ENCODE results near the gene AOC3.
A peak's percentile ranks its signal among the peaks of the same experiment; 100 is the strongest.
"Not testable (repeated sequence)": the region's sequence is repeated elsewhere in the genome, so short reads cannot be mapped to it uniquely, and the experiment has no call there.

Gene AOC3

DNA sequence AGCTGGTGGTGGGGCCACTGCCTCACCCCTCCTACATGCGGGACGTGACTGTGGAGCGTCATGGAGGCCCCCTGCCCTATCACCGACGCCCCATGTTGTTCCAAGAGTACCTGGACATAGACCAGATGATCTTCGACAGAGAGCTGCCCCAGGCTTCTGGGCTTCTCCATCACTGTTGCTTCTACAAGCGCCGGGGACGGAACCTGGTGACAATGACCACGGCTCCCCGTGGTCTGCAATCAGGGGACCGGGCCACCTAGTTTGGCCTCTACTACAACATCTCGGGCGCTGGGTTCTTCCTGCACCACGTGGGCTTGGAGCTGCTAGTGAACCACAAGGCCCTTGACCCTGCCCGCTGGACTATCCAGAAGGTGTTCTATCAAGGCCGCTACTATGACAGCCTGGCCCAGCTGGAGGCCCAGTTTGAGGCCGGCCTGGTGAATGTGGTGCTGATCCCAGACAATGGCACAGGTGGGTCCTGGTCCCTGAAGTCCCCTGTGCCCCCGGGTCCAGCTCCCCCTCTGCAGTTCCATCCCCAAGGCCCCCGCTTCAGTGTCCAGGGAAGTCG, 16.8 kb downstream of the AOC3 start:
- DNase-seq: not testable (repeated sequence)

DNA sequence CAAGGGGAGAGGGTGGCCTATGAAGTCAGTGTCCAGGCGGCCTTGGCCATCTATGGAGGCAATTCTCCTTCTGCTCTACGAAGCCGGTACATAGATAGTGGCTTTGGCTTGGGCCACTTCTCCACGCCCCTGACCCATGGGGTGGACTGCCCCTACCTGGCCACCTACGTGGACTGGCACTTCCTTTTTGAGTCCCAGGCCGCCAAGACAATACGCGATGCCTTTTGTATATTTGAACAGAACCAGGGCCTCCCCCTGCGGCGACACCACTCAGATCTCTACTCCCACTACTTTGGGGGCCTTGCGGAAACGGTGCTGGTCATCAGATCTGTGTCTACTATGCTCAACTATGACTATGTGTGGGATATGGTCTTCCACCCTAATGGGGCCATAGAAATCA, 17.3 kb downstream of the AOC3 start:
- no peak for DNase-seq

DNA sequence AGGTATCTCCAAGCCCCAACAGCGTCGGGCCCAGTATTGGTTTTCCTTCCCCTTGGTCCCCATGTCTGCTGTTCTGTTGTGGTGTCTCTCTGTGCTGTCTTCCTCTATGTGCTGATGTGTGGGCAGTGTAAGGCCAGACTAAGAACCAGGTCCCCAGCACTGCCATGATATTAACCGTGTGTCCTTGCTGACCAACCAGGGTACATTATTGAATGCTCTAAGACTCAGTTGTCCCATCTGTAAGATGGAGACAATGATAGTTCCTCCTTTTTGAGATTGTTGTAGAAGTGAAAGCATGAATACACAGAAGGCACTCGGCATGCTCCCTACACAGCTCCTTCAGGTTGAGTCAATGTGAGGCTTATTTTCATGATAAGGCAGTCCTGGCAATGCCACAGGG, 20.6 kb downstream of the AOC3 start:
- DNase-seq: no peak

DNA sequence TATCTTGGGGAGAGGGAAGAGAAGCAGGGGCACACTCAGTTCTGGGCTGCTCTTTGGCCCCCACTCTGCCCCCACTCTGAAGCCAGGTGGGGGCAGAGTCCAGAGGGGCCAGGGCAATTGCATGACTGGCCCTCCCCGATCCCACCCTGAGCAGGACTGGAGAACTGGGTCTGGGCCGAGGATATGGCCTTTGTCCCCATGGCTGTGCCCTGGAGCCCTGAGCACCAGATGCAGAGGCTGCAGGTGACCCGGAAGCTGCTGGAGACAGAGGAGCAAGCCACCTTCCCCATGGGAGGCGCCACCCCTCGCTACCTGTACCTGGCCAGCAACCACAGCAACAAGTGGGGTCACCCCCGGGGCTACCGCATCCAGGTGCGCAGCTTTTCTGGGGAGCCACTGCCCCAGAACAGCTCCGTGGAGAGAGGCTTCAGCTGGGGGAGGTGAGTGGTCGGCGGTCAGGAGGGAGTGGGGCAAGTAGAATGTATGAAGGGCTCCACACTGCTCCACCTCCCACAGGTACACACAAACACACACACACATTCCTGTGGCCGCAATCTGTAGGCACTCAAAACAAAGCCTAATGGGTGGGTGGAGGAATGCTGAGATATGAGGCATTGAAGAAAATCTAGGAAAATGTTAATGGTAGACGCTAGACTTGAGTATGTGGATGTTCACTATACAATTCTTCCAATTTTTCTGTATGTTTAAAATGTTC, 21.4 kb downstream of the AOC3 start:
- DNase-seq: no peak

DNA sequence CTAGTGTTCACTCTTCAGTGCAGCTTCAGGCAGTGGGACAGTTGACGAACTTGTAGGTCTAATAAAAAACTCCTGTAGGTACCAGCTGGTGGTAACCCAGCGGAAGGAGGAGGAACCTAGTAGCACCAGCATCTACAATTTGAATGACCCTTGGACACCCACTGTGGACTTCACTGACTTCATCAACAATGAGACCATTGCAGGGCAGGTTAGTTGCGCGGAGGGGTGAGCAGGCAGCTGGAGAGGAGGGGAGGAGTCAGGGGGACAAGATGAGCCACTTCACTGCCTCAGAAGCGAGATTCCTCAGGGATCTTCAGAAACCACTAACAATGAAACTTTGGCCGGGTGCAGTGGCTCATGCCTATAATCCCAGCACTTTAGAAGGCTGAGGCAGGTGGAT, 22.3 kb downstream of the AOC3 start:
- DNase-seq: no peak

GRCh38 chr17:42873932-42874695, 23.1 kb downstream of the AOC3 start:
- DNase-seq: not testable (repeated sequence)

DNA sequence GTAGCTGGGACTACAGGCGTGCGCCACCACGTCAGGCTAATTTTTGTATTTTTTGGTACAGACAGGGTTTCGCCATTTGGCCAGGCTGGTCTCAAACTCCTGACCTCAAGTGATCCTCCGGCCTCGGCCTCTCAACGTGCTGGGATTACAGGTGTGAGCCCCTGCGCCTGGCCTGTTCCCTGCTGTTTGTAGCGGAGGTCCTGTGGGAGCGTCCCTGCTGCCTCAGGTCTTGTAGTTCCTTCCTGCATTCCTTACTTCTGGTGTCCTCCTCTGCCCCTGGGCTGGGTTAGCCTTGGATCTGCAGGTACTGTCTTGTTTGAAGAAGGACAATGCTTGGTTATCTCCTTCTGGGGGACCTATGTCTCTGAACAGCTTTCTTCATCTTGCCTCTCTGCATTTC, 26.0 kb downstream of the AOC3 start:
- DNase-seq: no peak

DNA sequence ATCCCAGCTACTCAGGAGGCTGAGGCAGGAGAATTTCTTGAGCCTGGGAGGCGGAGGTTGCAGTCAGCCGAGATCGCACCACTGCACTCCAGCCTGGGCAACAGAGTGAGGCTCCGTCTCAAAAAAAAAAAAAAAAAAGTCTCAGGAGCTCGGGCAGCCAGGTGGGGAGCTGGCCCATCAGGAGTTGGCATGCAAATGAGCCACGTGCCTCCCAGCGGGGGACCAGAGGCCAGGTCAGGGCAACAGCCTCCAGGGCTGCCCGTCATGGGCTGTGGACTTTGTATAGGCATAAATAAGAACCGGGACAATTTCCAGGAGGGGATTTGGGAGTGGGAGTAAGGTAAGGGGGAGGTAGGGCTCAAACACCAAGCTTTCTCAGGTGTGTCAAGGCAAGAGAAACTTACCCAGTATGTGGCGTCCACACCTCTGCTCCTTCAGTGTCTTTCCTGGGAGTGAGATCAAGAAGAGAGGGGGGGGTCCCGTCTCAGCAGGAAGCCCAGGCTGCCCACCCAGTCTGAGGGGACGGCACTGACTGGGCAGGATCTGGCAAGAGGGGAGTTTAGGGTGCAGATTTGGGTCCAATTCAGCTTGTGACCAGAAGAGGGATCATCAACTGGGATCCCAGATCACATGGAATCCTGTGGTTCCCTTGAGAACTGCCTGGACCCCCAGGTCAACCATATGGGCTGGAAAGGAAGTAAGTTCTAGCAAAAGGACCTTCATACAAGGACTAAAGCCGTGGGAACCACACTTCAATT, 27.3 kb downstream of the AOC3 start:
- no peak for DNase-seq

DNA sequence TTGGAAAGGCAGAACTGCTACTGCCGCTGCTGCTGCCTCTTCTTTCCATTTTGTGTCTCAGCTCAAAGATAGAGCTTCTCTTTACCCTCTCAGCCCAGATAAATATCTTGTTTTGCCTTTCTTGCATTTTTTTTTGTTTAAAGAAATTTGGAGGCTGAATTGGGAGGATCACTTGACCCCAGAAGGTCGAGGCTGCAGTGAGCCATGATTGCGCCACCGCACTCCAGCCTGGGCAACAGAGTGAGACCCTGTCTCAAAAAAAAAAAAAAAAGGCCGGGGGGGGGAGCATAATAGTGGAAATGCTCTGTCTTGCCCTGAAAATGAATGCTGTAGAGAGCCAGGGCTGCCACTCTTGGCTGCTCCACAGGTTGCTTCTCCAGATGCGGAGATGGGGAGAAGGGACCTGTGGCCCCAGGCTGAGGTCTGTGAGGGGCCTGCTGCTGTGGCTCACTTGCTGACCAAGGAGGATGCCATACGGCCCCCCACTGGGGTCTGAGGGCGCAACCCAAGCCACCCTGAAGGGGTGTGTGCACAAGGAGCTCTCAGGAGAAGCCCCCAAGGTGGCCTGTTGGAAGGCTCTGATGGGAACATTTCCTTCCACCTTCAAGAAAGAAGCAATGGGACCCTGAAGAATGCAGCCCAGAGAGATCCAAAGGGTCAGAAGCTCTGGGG, 28.1 kb downstream of the AOC3 start:
- no peak for DNase-seq

DNA sequence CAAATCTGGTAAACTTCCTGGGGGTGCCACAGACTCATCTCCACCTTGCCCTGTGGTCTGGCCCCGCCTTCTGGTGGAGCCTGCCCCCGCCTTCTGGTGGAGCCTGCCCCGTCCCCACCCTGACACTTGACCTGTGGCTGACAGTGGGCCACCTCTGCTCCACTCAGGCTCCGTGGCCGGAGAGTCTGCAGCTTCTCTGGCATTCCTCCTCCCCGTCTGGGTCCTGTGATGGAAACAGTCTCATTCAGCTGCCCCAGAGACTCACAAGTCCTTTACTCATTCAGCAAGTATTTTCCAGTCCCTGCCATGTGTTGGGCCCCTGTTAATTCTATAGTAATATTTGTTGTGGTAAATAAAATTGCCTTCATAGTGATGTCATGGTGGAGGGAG, 28.6 kb downstream of the AOC3 start:
- no peak for DNase-seq

- DNase-seq: no peak
Measured at GRCh38 chr17:42880776-42881310, 29.8 kb downstream of the AOC3 start.

DNA sequence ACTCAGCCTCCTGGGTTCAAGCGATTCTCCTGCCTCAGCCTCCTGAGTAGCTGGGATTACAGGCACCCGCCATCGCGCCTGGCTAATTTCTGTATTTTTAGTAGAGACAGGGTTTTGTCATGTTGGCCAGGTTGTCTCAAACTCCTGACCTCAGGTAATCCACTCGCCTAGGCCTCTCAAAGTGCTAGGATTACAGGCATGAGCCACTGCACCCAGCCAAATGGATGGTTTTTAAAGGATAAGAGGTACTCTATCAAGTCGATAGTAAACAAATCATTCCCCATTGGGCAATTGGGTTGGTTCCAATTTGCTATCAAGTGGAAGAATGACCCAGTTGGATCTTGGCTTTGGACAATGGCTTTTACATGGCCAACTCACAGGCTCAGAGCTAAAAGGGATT, 30.7 kb downstream of the AOC3 start:
- DNase-seq: not testable (repeated sequence)

GRCh38 chr17:42882166-42882565, 31.2 kb downstream of the AOC3 start:
- DNase-seq: no peak

DNA sequence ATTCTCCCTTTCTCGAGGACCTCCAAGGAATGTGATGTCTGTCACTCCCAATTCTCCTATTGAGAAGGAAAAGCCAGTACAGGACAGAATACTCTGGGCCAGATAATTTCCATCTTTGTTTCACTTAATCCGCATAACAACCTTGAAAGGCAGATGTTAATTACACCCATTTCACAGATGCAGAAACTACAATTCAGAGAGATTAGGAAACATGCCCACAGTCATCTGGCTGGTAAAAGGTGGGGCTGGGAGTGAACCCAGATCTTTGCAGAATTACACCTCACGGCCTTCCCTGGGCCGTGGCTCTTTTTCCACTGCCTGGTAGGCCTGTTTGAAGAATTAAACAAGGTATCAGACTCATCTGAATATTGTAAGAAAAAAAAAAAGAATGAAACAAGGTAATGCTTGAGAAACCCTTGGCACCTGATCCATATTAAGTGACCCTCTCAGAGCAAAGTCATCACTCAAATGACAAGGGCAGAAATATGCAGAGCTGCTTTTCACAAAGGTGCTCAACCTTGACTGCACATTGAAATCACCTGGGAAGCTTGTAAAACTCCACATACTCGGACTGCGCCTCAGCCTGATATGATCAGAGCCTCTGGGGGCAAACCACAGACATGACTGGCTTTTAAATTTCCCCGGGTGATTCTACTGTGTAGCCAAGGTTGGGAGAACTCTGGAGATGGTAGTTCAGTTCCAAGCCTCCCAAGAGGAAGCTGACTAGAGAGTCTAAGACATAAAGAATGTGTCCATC, 33.0 kb downstream of the AOC3 start:
- no peak for DNase-seq

GRCh38 chr17:42885806-42886205, 34.8 kb downstream of the AOC3 start:
- not testable (repeated sequence) for DNase-seq

DNA sequence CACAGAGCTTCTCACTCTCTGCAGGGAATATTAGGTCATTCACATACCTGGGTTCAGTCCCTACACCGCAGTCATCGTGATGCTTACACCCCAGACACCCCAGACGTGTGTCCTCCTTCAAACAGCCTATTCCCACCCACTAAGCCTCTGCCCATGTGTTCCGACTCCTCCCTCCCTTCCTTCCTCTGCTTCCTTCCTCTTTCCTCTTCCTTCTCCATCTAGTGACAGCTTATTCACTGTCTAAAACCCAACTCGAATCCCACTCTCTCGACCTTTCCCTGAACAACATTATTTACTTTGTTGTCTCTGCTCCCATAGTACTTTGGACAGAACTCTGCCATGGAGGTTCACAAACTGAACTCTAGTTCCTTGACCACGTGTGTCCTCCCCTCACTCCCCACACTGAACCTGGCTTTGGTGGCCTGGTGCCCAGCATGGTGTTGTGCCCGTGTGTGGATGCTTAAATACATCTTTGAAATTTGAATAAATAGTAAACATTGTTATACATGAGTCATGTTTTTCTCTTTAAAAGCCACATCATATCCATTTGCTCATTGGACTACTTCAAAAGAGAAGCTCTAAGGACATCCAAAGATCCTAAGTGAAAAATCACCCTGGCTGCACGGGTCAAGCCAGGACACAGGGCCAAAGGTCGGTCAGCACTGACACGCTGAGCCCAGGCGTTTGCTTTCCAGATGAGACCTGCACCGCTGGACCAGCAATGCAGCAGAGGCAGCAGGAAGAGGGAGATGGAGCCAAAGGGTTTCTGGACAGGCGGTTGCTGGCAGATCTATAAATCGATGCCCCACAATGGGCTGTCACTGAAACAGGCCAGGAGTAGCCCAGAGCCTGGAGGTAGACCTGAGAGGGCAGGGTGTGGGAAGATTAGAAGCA, 35.5 kb downstream of the AOC3 start:
- peak; percentile 35 for DNase-seq

GRCh38 chr17:42889809-42890208, 38.8 kb downstream of the AOC3 start:
- DNase-seq: no peak

- no peak for DNase-seq
Measured at GRCh38 chr17:42891539-42892152, 40.6 kb downstream of the AOC3 start.

- peak; percentile 58 for DNase-seq
Measured at GRCh38 chr17:42893359-42893758, 42.4 kb downstream of the AOC3 start.
